BJ (cell line): ENCODE data around the gene TSPAN15. TPM values are rescaled to one million over a fixed set of nuclear protein-coding genes. Genes with fewer than 3 reads are reported as not detected.
"Not testable (repeated sequence)": the region's sequence is repeated elsewhere in the genome, so short reads cannot be mapped to it uniquely, and the experiment has no call there.

Experiments
- CTCF ChIA-PET: fragments of 350-600 bp; formaldehyde crosslinking; extraction: SDS; loops from one replicate; lab custom pipeline; 2021; ENCODE audit warnings: antibody characterized with exemption, inconsistent platforms; lab: Yijun Ruan, JAX
- POLR2A ChIA-PET: fragments of 300-600 bp; sonication (Branson Sonifier 250); formaldehyde crosslinking; extraction: SDS; loops from one replicate; lab custom pipeline; 2021; ENCODE audit warnings: antibody characterized with exemption; lab: Charles Lee
- DNase-seq: peaks from one replicate; pipeline ENCODE4 v3.0.0-alpha.2; 2011; ENCODE audit warnings: low read depth
- H3K27me3 ChIP-seq: 2 replicates; pipeline ENCODE4 v1.6.0; 2011; ENCODE audit warnings: low read length; ENCODE audit not compliant: control insufficient read depth, insufficient read depth
- H3K36me3 ChIP-seq: 2 replicates; pipeline ENCODE4 v1.5.1; 2011; ENCODE audit warnings: low read length; ENCODE audit not compliant: control insufficient read depth, insufficient read depth
- H3K4me3 ChIP-seq: 2 replicates; pipeline ENCODE4 v1.5.1; 2011; ENCODE audit warnings: low read depth, mild to moderate bottlenecking, control low read depth, low read length
- CTCF ChIP-seq: IDR thresholded peaks from 2 replicates; pipeline ENCODE4 v1.5.1; 2011; ENCODE audit warnings: low read depth, mild to moderate bottlenecking, control low read depth, inconsistent platforms, low read length, moderate library complexity; ENCODE audit not compliant: insufficient read depth
- polyA plus RNA-seq: library from polyadenylated mRNA; depleted of rRNA; stranded (reverse); fragments of >200 nt; gene quantifications from 2 replicates; pipeline ENCODE4 v1.2.3, GENCODE V29; 2011

TSPAN15 gene
- polyA plus RNA-seq, 1 experiment = 0.94 TPM

- H3K27me3 ChIP-seq = peaks cover 5% of the 10 kb centered on the region; the same call in 1 of the 2 replicates
- TF ChIP-seq CTCF = no peak
Observed at GRCh38 chr10:69527961-69528360, 76.7 kb downstream of the TSPAN15 start.

GRCh38 chr10:69533658-69534057 is 82.4 kb downstream of the TSPAN15 start:
- DNase-seq = no peak
- CTCF ChIA-PET = interaction anchor here (1.3 kb wide), 1 partner anchor 18 kb away, joined by 4 read pairs; no protein-coding TSS in a partner anchor
- TF ChIP-seq CTCF = no peak
- POLR2A ChIA-PET = no interaction called here
- H3K36me3 ChIP-seq = no peaks in the 10 kb centered on the region
- H3K27me3 ChIP-seq = 0 out of 2 replicates have a peak, but pooled peaks cover 1% of the 10 kb centered on the region
- H3K4me3 ChIP-seq = no peak overlapping the region

More at GRCh38 chr10:69527961-69528360, 76.7 kb downstream of the TSPAN15 start:
- DNase-seq = no peak
- Histone ChIP-seq H3K36me3 (no peaks in the 10 kb centered on the region), H3K4me3 (no peak overlapping the region)
- ChIA-PET POLR2A (no interaction called here), CTCF (interaction anchor here (0.9 to 1.5 kb wide), 4 partner anchors 13 to 109 kb away, joined by 3 to 10 read pairs (median 4); no protein-coding TSS in a partner anchor)

- H3K36me3 ChIP-seq, POLR2A ChIA-PET, H3K27me3 ChIP-seq, CTCF ChIA-PET, H3K4me3 ChIP-seq, DNase-seq: not testable (repeated sequence)
Observed at GRCh38 chr10:69536521-69536920, 85.3 kb downstream of the TSPAN15 start.

GRCh38 chr10:69537449-69537848 is 86.2 kb downstream of the TSPAN15 start:
- TF ChIP-seq CTCF = no peak
- ChIA-PET POLR2A (no interaction called here), CTCF (no interaction called here)
- Histone ChIP-seq H3K27me3 (0 out of 2 replicates have a peak, but pooled peaks cover 1% of the 10 kb centered on the region), H3K36me3 (no peaks in the 10 kb centered on the region), H3K4me3 (no peak overlapping the region)
- no peak for DNase-seq

GRCh38 chr10:69538461-69538860 is 87.2 kb downstream of the TSPAN15 start:
- Histone ChIP-seq H3K36me3 (no peaks in the 10 kb centered on the region), H3K4me3 (no peak overlapping the region), H3K27me3 (0 out of 2 replicates have a peak, but pooled peaks cover 1% of the 10 kb centered on the region)
- ChIA-PET CTCF (interaction anchor here (1.2 kb wide), 1 partner anchor 23 kb away, joined by 5 read pairs; no protein-coding TSS in a partner anchor), POLR2A (no interaction called here)
- DNase-seq = no peak
- TF ChIP-seq CTCF = no peak

GRCh38 chr10:69541463-69541862 is 90.2 kb downstream of the TSPAN15 start:
- no peaks in the 10 kb centered on the region for H3K27me3 ChIP-seq
- H3K4me3 ChIP-seq = no peak overlapping the region
- ChIA-PET POLR2A (no interaction called here), CTCF (no interaction called here)
- no peaks in the 10 kb centered on the region for H3K36me3 ChIP-seq
- no peak for TF ChIP-seq CTCF
- no peak for DNase-seq
